Superior temporal gyrus (tissue), 1 donor: Measurements from ENCODE around the gene DNAAF8.

Experiments
- DNase-seq: peaks from one replicate; pipeline ENCODE4 v3.0.0-alpha.2; 2016; ENCODE audit errors: extremely low spot score

DNAAF8 gene

GRCh38 chr16:4734063-4734729 is at the start of gene DNAAF8, which contains the start of gene ANKS3:
DNAAF8 (plus strand) TSS chr16:4734537; CDS start chr16:4736515, 1,978 bp downstream.
ANKS3 (minus strand) TSS chr16:4734271; CDS start chr16:4730149, 4,122 bp downstream.
- DNase-seq = peak; percentile 96

- DNase-seq = no peak
These were observed 49.6 kb upstream of the DNAAF8 start for GRCh38 chr16:4684763-4685162.

- DNase-seq = no peak
These were observed 49.0 kb upstream of the DNAAF8 start for GRCh38 chr16:4685292-4685691.

- DNase-seq = no peak
These were observed 48.4 kb upstream of the DNAAF8 start for GRCh38 chr16:4685776-4686496.

GRCh38 chr16:4686497-4687210 is 47.7 kb upstream of the DNAAF8 start:
- no peak for DNase-seq

- no peak for DNase-seq
These were observed 46.9 kb upstream of the DNAAF8 start for GRCh38 chr16:4687416-4687815.

GRCh38 chr16:4687946-4688673 is 46.2 kb upstream of the DNAAF8 start:
- DNase-seq = no peak

GRCh38 chr16:4688674-4689045 is 45.7 kb upstream of the DNAAF8 start:
- no peak for DNase-seq

GRCh38 chr16:4689091-4689671 is 45.2 kb upstream of the DNAAF8 start:
- DNase-seq = no peak

GRCh38 chr16:4689864-4690704 is 44.3 kb upstream of the DNAAF8 start:
- DNase-seq = no peak

- DNase-seq = no peak
These were observed 43.2 kb upstream of the DNAAF8 start for GRCh38 chr16:4690946-4691665.

- DNase-seq = no peak
These were observed 42.5 kb upstream of the DNAAF8 start for GRCh38 chr16:4691666-4692412.

- DNase-seq = no peak
These were observed 41.7 kb upstream of the DNAAF8 start for GRCh38 chr16:4692460-4693295.

GRCh38 chr16:4693296-4693955 is 40.9 kb upstream of the DNAAF8 start, which contains the start of gene NUDT16L1:
NUDT16L1 (plus strand) TSS chr16:4693562; CDS start chr16:4693727, 165 bp downstream.
- DNase-seq = peak; percentile 94

- no peak for DNase-seq
These were observed 40.2 kb upstream of the DNAAF8 start for GRCh38 chr16:4693956-4694641.

- peak; percentile 45 for DNase-seq
These were observed 39.5 kb upstream of the DNAAF8 start for GRCh38 chr16:4694642-4695451.
